Gastroesophageal sphincter (tissue), 4 donors: Measurements from ENCODE around the gene TRIM29. TPM values are rescaled to one million over a fixed set of nuclear protein-coding genes. Genes with fewer than 3 reads are reported as not detected.

Experiments used
- ATAC-seq: fragments of 150-250 bp; one replicate; pipeline ENCODE4 v1.9.1; 2016; ENCODE audit warnings: mild to moderate bottlenecking, moderate library complexity
- H3K27ac ChIP-seq, 4 donors: fragments of 200-600 bp; sonication (generic) in 3 of 4; 1 replicate in 3 of 4; 2 replicates in 1 of 4; pipeline ENCODE4 v1.5.1; 2016 to 2019
- H3K27me3 ChIP-seq: fragments of 200-600 bp; sonication (generic); one replicate; pipeline ENCODE4 v1.5.1; 2019
- H3K36me3 ChIP-seq, 2 donors: fragments of 200-600 bp; sonication (generic); one replicate each; pipeline ENCODE4 v1.5.1; 2019; ENCODE audit warnings: control low read depth in 1 of 2
- H3K4me1 ChIP-seq, 3 donors: fragments of 200-600 bp; sonication (generic); 1 replicate in 2 of 3; 2 replicates in 1 of 3; pipeline ENCODE4 v1.5.1; 2016 to 2019; ENCODE audit warnings: control low read depth in 2 of 3
- H3K4me3 ChIP-seq, 2 donors: fragments of 200-600 bp; sonication (generic); one replicate each; pipeline ENCODE4 v1.5.1; 2019; ENCODE audit warnings: mild to moderate bottlenecking in 1 of 2, moderate library complexity in 1 of 2
- H3K9me3 ChIP-seq, 3 donors: fragments of 200-600 bp; sonication (generic); one replicate each; pipeline ENCODE4 v1.5.1; 2017 to 2019; ENCODE audit warnings: control low read depth in 2 of 3
- EP300 ChIP-seq: sonication (generic); formaldehyde crosslinking; IDR thresholded peaks from one replicate; pipeline ENCODE4 v1.6.1; 2017; ENCODE audit warnings: antibody characterized with exemption, mild to moderate bottlenecking
- POLR2A ChIP-seq, 2 donors: fragments of 450-650 bp; IDR thresholded peaks; one replicate each; pipeline ENCODE4 v1.6.1; 2017; ENCODE audit warnings: antibody characterized with exemption in 2 of 2, mild to moderate bottlenecking in 2 of 2, moderate library complexity in 1 of 2
- POLR2AphosphoS5 ChIP-seq: sonication (generic); formaldehyde crosslinking; IDR thresholded peaks from one replicate; pipeline ENCODE4 v1.6.1; 2017; ENCODE audit warnings: antibody characterized with exemption
- WGBS, 2 donors: methylation state at CpG; one replicate each; pipeline ENCODE4 v1.1.5; 2018; ENCODE audit warnings: low coverage in 1 of 2; 5-methylcytosine and 5-hydroxymethylcytosine counted together
- total RNA-seq, 4 donors: library from RNA; depleted of rRNA; stranded (reverse); fragments of >200 nt; gene quantifications; one replicate each; pipeline ENCODE4 v1.1.0, GENCODE V29; 2016
- TF ChIP-seq, protein P1 (sequence below), 4 experiments: fragments of 200-600 bp in 2 of 4; fragments of 450-650 bp in 2 of 4; sonication (generic) in 1 of 4; IDR thresholded peaks; one replicate each; pipeline ENCODE4 v1.5.1; 2017 to 2019; ENCODE audit warnings: antibody characterized with exemption in 4 of 4, mild to moderate bottlenecking in 2 of 4, moderate library complexity in 2 of 4

The TRIM29 gene
- total RNA-seq, 4 donors from 2014 or later, result 1.2 to 34.6 (median 3.4) TPM

DNA sequence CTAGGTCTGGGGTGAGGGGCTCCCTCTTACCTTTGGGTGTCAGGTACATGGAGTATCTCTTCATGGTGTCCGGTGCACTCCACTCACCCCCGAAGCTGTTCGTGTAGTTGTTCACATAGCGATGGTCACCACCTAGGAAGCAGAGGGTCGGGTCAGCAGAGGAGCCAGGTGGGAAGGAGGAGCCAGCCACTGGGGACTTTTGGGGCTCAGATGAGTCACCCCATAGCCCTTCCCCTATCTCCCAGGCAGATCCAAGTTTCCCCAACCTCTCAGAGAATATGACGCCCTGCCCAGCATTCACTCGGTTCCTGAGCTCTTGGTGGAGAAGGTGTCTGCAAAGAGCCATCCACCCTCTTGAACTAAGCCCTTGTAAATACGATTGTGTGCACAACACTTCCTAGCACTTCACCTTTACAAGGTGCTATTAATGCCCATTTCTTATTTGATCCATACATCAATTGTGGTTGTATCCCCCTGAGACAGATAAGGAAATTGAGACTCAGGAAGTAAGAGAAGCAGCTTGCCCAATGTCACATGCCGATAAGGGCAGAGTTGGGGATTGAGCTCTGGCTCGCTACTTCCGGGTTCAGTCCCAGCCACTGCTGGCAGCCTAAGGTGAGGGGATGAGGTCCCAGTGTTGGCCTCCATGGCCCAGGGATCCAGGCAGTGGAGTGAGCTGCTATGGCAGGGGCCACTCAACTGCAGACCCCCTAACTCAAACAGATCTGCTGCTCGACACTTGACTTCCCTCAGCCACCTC, 14.8 kb downstream of the TRIM29 start:
- Histone ChIP-seq H3K27me3 (peaks cover 13% of the 10 kb centered on the region), H3K4me3 (no peak overlapping the region), H3K9me3 (no peaks in the 10 kb centered on the region), H3K36me3 (no peaks in the 10 kb centered on the region), H3K27ac (no peak overlapping the region), H3K4me1 (no peaks in the 10 kb centered on the region)
- WGBS, 2 donors, result 17 to 89% methylated on average over 1 to 8 of the region's 12 CpGs
- TF ChIP-seq, protein P1, sequence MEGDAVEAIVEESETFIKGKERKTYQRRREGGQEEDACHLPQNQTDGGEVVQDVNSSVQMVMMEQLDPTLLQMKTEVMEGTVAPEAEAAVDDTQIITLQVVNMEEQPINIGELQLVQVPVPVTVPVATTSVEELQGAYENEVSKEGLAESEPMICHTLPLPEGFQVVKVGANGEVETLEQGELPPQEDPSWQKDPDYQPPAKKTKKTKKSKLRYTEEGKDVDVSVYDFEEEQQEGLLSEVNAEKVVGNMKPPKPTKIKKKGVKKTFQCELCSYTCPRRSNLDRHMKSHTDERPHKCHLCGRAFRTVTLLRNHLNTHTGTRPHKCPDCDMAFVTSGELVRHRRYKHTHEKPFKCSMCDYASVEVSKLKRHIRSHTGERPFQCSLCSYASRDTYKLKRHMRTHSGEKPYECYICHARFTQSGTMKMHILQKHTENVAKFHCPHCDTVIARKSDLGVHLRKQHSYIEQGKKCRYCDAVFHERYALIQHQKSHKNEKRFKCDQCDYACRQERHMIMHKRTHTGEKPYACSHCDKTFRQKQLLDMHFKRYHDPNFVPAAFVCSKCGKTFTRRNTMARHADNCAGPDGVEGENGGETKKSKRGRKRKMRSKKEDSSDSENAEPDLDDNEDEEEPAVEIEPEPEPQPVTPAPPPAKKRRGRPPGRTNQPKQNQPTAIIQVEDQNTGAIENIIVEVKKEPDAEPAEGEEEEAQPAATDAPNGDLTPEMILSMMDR (IDR thresholded peaks at IDR 0.05), result no peak
- no peak for TF ChIP-seq EP300
- TF ChIP-seq POLR2AphosphoS5, result no peak
- no peak for TF ChIP-seq POLR2A (IDR thresholded peaks at IDR 0.05)
- no peak for ATAC-seq

DNA sequence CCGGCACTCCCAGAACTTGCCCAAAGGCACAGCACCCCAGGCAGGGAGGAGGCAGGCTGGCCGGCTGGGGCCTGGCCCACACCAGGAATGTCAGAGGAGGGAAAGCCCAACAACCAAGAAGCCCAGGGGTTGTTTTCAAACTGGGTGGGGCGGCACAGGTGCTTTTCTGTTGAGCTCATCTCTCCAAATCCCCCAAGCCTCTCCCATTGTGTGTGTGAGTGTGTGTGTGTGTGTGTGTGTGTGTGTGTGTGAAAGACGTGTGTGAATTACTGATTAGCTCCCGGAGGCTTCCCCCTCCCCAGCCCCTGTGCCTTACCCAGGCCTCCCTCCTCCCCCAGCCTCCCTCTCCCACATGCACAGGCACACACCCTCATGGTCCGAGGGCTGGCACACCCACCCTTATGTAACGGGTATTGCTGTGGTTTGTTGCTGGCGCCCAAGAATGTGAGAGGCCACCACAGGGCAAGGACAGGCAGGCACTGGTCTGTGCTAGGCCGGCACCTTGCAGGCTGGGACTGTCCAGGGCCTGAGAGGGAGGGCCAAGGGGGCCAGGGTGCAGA, 15.9 kb downstream of the TRIM29 start:
- H3K4me1 ChIP-seq, result no peaks in the 10 kb centered on the region
- peaks cover 13% of the 10 kb centered on the region for H3K27me3 ChIP-seq
- ATAC-seq, result no peak
- H3K36me3 ChIP-seq, result no peaks in the 10 kb centered on the region
- 56 to 100% methylated on average over 2 of the region's 9 CpGs for WGBS, 2 donors
- no peak overlapping the region for H3K4me3 ChIP-seq
- H3K27ac ChIP-seq, result no peak overlapping the region
- TF ChIP-seq POLR2A (IDR thresholded peaks at IDR 0.05), result no peak
- TF ChIP-seq, protein P1 (IDR thresholded peaks at IDR 0.05), result no peak
- TF ChIP-seq POLR2AphosphoS5, result no peak
- no peak for TF ChIP-seq EP300
- no peaks in the 10 kb centered on the region for H3K9me3 ChIP-seq

DNA sequence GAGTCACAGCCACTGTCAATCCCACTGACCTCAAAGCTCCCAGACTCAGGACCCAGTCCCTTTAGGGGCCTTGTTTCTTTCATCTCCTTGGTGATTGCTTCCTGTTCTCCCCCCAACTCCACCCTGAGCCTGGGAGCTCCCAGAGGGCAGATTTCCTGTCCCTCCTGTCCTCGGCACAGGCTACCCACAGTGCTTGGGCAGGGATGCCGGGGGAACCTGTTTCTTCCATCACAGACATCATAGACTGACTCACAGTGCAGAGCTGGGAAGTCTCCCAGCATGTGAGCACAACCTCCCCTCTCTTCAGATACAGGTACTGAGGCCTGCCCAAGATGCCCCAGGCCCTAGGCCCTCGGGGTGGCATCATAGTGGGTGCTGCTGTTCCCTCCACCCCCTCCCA, 16.6 kb downstream of the TRIM29 start:
- no peaks in the 10 kb centered on the region for H3K9me3 ChIP-seq
- H3K4me3 ChIP-seq, result no peak overlapping the region
- no peaks in the 10 kb centered on the region for H3K36me3 ChIP-seq
- peaks cover 13% of the 10 kb centered on the region for H3K27me3 ChIP-seq
- TF ChIP-seq POLR2AphosphoS5 (no peak), EP300 (no peak), POLR2A (IDR thresholded peaks at IDR 0.05) (no peak)
- TF ChIP-seq, protein P1 (IDR thresholded peaks at IDR 0.05), result no peak
- ATAC-seq, result no peak
- H3K4me1 ChIP-seq, result no peaks in the 10 kb centered on the region
- no peak overlapping the region for H3K27ac ChIP-seq
- WGBS, 2 donors, result 93% methylated on average over 2 of the region's 3 CpGs; no CpG with 5 or more reads in 1 of the 2 donors

DNA sequence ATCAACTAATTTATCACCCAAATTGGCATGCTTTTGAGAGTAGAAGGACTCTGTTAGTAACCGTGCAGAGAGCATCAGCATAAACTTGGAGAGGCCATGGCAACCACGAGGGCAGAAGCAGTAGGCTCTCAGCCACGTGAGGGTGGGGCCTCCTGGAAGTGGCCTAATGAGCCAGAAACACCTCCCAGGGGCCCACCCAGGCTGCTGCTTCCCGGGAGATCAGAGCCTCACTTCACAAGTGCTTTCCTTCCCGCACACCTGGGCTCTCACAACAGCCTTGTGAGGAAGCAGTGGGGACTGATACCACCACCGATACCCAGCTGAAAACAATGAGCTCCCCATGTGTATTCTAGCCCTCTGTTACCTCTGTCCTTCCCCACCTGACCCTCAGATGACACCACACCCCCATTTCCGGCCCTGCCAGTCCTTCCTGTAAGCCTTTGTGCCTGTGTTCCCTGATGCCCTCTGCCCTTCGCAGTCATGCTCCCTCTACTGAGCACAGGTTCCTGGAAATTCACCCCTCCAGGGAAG, 17.0 kb downstream of the TRIM29 start:
- WGBS, 2 donors, result 58 to 66% methylated on average over 2 to 7 of the region's 8 CpGs
- H3K9me3 ChIP-seq, result no peaks in the 10 kb centered on the region
- TF ChIP-seq POLR2AphosphoS5 (no peak), POLR2A (IDR thresholded peaks at IDR 0.05) (no peak), EP300 (no peak)
- TF ChIP-seq, protein P1 (IDR thresholded peaks at IDR 0.05), result no peak
- H3K36me3 ChIP-seq, result no peaks in the 10 kb centered on the region
- H3K4me1 ChIP-seq, result no peaks in the 10 kb centered on the region
- peaks cover 13% of the 10 kb centered on the region for H3K27me3 ChIP-seq
- no peak for ATAC-seq
- H3K4me3 ChIP-seq, result no peak overlapping the region
- H3K27ac ChIP-seq, result no peak overlapping the region
